NB4 (cell line): ENCODE results near the gene FFAR4.

Experiments
- DNase-seq: peaks from one replicate; pipeline ENCODE4 v3.0.0; 2010; ENCODE audit warnings: low read depth
- H3K4me3 ChIP-seq: one replicate; pipeline ENCODE4 v1.5.1; 2011; ENCODE audit warnings: mild to moderate bottlenecking, low read depth, low read length, moderate library complexity
- CTCF ChIP-seq: IDR thresholded peaks from one replicate; pipeline ENCODE4 v1.5.1; 2012; ENCODE audit warnings: low read depth, low read length
- MAX ChIP-seq: IDR thresholded peaks from 2 replicates; pipeline ENCODE4 v1.6.1; 2011; ENCODE audit warnings: low read depth, low read length
- MYC ChIP-seq: IDR thresholded peaks from 2 replicates; pipeline ENCODE4 v1.6.1; 2011; ENCODE audit warnings: low read depth, low read length
- POLR2A ChIP-seq: IDR thresholded peaks from 2 replicates; pipeline ENCODE4 v1.6.1; 2011; ENCODE audit warnings: mild to moderate bottlenecking; ENCODE audit not compliant: insufficient read length; ENCODE audit errors: extremely low read depth

The FFAR4 gene

GRCh38 chr10:93615576-93616235, 49.2 kb downstream of the FFAR4 start:
- DNase-seq, result peak; percentile 69
- H3K4me3 ChIP-seq, result no peak overlapping the region
- TF ChIP-seq CTCF, result no peak
- no peak for TF ChIP-seq POLR2A
- no peak for TF ChIP-seq MAX
- TF ChIP-seq MYC, result no peak

- TF ChIP-seq MYC (no peak), POLR2A (no peak), MAX (no peak), CTCF (no peak)
- DNase-seq, result no peak
- no peak overlapping the region for H3K4me3 ChIP-seq
Measured at GRCh38 chr10:93620925-93621324, 54.5 kb downstream of the FFAR4 start.

GRCh38 chr10:93622942-93623341, 56.5 kb downstream of the FFAR4 start:
- no peak overlapping the region for H3K4me3 ChIP-seq
- TF ChIP-seq MAX, result no peak
- no peak for TF ChIP-seq POLR2A
- no peak for TF ChIP-seq MYC
- TF ChIP-seq CTCF, result no peak
- no peak for DNase-seq

GRCh38 chr10:93628858-93629257, 62.4 kb downstream of the FFAR4 start:
- no peak for TF ChIP-seq MAX
- TF ChIP-seq POLR2A, result no peak
- TF ChIP-seq MYC, result no peak
- TF ChIP-seq CTCF, result no peak
- DNase-seq, result no peak
- no peak overlapping the region for H3K4me3 ChIP-seq

- no peak for DNase-seq
- TF ChIP-seq POLR2A (no peak), CTCF (no peak), MYC (no peak), MAX (no peak)
- no peak overlapping the region for H3K4me3 ChIP-seq
Measured at GRCh38 chr10:93629647-93630305, 63.3 kb downstream of the FFAR4 start.
